CD14-positive monocyte (primary cell): ENCODE measurements around the gene RIPPLY3. TPM values are rescaled to one million over a fixed set of nuclear protein-coding genes. Genes with fewer than 3 reads are reported as not detected.

Source experiments
- DNase-seq, 3 donors: peaks; one replicate each; pipeline ENCODE4 v3.0.0-alpha.2; 2011 to 2022
- H2AFZ ChIP-seq: 2 replicates; pipeline ENCODE4 v1.6.0; 2012; ENCODE audit warnings: mild to moderate bottlenecking, low read depth, low read length, inconsistent platforms; ENCODE audit not compliant: insufficient read depth, poor library complexity, severe bottlenecking
- H3K27ac ChIP-seq, 2 donors: 1 replicate in 1 of 2; 2 replicates in 1 of 2; pipeline ENCODE4 v1.5.1; 2012 to 2013; ENCODE audit warnings: low read length in 2 of 2, control low read depth in 1 of 2, inconsistent platforms in 1 of 2, low read depth in 1 of 2, mild to moderate bottlenecking in 1 of 2
- H3K27me3 ChIP-seq, 2 donors: one replicate each; pipeline versions ENCODE4 v1.6.0 to v1.6.1; 2011 to 2013; ENCODE audit warnings: low read length in 2 of 2; ENCODE audit not compliant: control insufficient read depth in 2 of 2, insufficient read depth in 2 of 2
- H3K36me3 ChIP-seq, 2 donors: replicated peaks in 1 of 2; 1 replicate in 1 of 2; 2 replicates in 1 of 2; pipeline versions ENCODE4 v1.5.1 to v1.6.1; 2012 to 2013; ENCODE audit warnings: low read length in 2 of 2, control low read depth in 1 of 2, inconsistent platforms in 1 of 2, mild to moderate bottlenecking in 1 of 2; ENCODE audit not compliant: insufficient read depth in 2 of 2, control insufficient read depth in 1 of 2
- H3K4me1 ChIP-seq, 2 donors: 1 replicate in 1 of 2; 2 replicates in 1 of 2; pipeline versions ENCODE4 v1.5.1 to v1.6.1; 2012 to 2013; ENCODE audit warnings: low read length in 2 of 2, control low read depth in 1 of 2, inconsistent platforms in 1 of 2, mild to moderate bottlenecking in 1 of 2, moderate library complexity in 1 of 2; ENCODE audit not compliant: insufficient read depth in 2 of 2, control insufficient read depth in 1 of 2
- H3K4me2 ChIP-seq: replicated peaks from 2 replicates; pipeline ENCODE3; 2012; ENCODE audit warnings: low read length, moderate library complexity, mild to moderate bottlenecking; ENCODE audit not compliant: poor library complexity, severe bottlenecking; ENCODE audit errors: extremely low read depth
- H3K4me3 ChIP-seq, 3 experiments: fragments of 200-600 bp in 1 of 3; sonication (generic) in 1 of 3; replicated peaks in 1 of 3; 1 replicate in 2 of 3; 2 replicates in 1 of 3; pipeline ENCODE4 v1.5.1; 2011 to 2013; ENCODE audit warnings: low read length in 3 of 3, mild to moderate bottlenecking in 3 of 3, control low read depth in 2 of 3, low read depth in 2 of 3, inconsistent platforms in 1 of 3, moderate library complexity in 1 of 3
- H3K79me2 ChIP-seq: 2 replicates; pipeline ENCODE4 v1.6.0; 2012; ENCODE audit warnings: mild to moderate bottlenecking, control low read depth, inconsistent platforms, low read length, moderate library complexity; ENCODE audit not compliant: insufficient read depth
- H3K9ac ChIP-seq: 2 replicates; pipeline ENCODE4 v1.6.0; 2017; ENCODE audit warnings: low read length, mild to moderate bottlenecking; ENCODE audit not compliant: insufficient read depth, poor library complexity, severe bottlenecking
- H3K9me3 ChIP-seq, 2 donors: replicated peaks in 1 of 2; 1 replicate in 1 of 2; 2 replicates in 1 of 2; pipeline versions ENCODE4 v1.5.1 to v1.6.1; 2012 to 2013; ENCODE audit warnings: low read length in 2 of 2, control low read depth in 1 of 2; ENCODE audit not compliant: control insufficient read depth in 1 of 2, insufficient read depth in 1 of 2
- H4K20me1 ChIP-seq: 2 replicates; pipeline ENCODE4 v1.6.0; 2012; ENCODE audit warnings: mild to moderate bottlenecking, low read length, control low read depth, moderate library complexity; ENCODE audit not compliant: insufficient read depth
- H3K27ac Mint-ChIP-seq, 7 donors: one replicate each; pipeline ENCODE4 v1.8.0; 2020; ENCODE audit warnings: mild to moderate bottlenecking in 7 of 7, mixed read lengths in 7 of 7, moderate library complexity in 6 of 7, inconsistent platforms in 2 of 7
- H3K27me3 Mint-ChIP-seq, 3 donors: one replicate each; pipeline ENCODE4 v1.8.0; 2021 to 2022; ENCODE audit warnings: low read depth in 3 of 3, mild to moderate bottlenecking in 3 of 3, mixed read lengths in 3 of 3, moderate library complexity in 3 of 3, inconsistent platforms in 1 of 3
- H3K36me3 Mint-ChIP-seq, 2 donors: one replicate each; pipeline ENCODE4 v1.8.0; 2020; ENCODE audit warnings: mixed read lengths in 2 of 2, inconsistent platforms in 1 of 2, mild to moderate bottlenecking in 1 of 2
- H3K4me1 Mint-ChIP-seq: one replicate; pipeline ENCODE4 v1.8.0; 2020; ENCODE audit warnings: mild to moderate bottlenecking, mixed read lengths
- H3K4me3 Mint-ChIP-seq, 2 donors: one replicate each; pipeline ENCODE4 v1.8.0; 2020; ENCODE audit warnings: mild to moderate bottlenecking in 2 of 2, mixed read lengths in 2 of 2, moderate library complexity in 1 of 2
- H3K9me3 Mint-ChIP-seq, 7 donors: one replicate each; pipeline ENCODE4 v1.8.0; 2020 to 2022; ENCODE audit warnings: mixed read lengths in 7 of 7, mild to moderate bottlenecking in 6 of 7, moderate library complexity in 6 of 7, inconsistent platforms in 2 of 7
- WGBS: methylation state at CpG from one replicate; pipeline ENCODE4 v1.1.5; 2013; ENCODE audit warnings: missing lambda C conversion rate; ENCODE audit not compliant: insufficient coverage; 5-methylcytosine and 5-hydroxymethylcytosine counted together
- intact Hi-C, 2 donors: fragments of 100-400 bp; cut with micrococcal nuclease; formaldehyde crosslinking; loops; one replicate each; pipeline versions ENCODE4 v1.15.0 to v1.15.1; 2023
- polyA plus RNA-seq, 3 donors: library from polyadenylated mRNA; depleted of rRNA in 1 of 3; unstranded in 2 of 3; stranded (reverse) in 1 of 3; fragments of 300-500 nt in 2 of 3; fragments of >200 nt in 1 of 3; fragmentation: Illumina TruSeq in 2 of 3; gene quantifications; 1 replicate in 2 of 3; 2 replicates in 1 of 3; pipeline ENCODE4 v1.2.3, GENCODE V29; 2012 to 2021
- TF ChIP-seq, protein P1 (sequence below): fragments of 200-600 bp; IDR thresholded peaks from one replicate; pipeline ENCODE4 v1.8.0; 2022; ENCODE audit warnings: antibody characterized with exemption, mild to moderate bottlenecking

RIPPLY3 gene
- polyA plus RNA-seq, 3 donors = not detected

DNA sequence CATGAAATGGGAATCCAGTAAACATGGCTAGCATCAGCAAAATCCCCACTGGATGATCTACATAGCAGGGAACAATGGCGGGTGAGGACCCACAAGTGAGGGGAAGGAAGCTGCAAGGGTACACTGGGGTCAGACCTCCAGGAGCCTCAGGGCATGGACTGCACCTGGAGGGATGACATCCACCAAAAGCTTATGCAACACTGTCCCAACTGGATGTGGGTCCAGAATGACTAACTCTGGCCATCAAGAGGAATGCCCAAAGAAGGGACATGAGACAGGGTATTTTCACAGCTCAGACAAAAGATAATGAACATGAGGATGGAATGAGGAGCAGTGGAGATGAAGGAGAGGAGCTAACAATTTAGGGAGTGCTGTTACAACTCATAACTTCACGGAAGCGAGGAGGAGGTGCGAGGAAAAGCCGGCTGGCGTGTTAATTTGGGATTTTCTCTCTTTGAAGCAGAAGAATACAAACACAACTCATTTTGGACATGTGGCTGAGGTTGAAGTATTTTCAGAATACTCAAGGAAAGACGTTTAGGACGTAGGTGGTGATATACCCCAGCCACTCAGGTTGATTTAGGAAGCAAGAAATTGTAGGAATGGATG, 45.7 kb upstream of the RIPPLY3 start:
- H3K27ac Mint-ChIP-seq = no peak overlapping the region
- Histone ChIP-seq H3K9me3 (no peaks in the 10 kb centered on the region), H3K36me3 (no peaks in the 10 kb centered on the region), H3K4me2 (no peak overlapping the region), H3K4me1 (peaks cover 2 to 4% of the 10 kb centered on the region in 2 donors), H4K20me1 (no peaks in the 10 kb centered on the region), H3K27ac (no peak overlapping the region), H3K9ac (no peak overlapping the region), H3K4me3 (no peak overlapping the region), H3K27me3 (peaks cover 0 to 6% of the 10 kb centered on the region in 2 donors), H2AFZ (no peak overlapping the region), H3K79me2 (no peaks in the 10 kb centered on the region)
- H3K9me3 Mint-ChIP-seq = peaks cover 0 to 2% (median 0%) of the 10 kb centered on the region in 7 donors
- H3K4me1 Mint-ChIP-seq = peaks cover 12% of the 10 kb centered on the region
- H3K27me3 Mint-ChIP-seq = peaks cover 4 to 10% (median 9%) of the 10 kb centered on the region in 3 donors
- 100% methylated on average over 1 of the region's 8 CpGs for WGBS
- intact Hi-C loops = no loop called here
- no peak overlapping the region for H3K4me3 Mint-ChIP-seq
- DNase-seq = no peak
- TF ChIP-seq, protein P1, sequence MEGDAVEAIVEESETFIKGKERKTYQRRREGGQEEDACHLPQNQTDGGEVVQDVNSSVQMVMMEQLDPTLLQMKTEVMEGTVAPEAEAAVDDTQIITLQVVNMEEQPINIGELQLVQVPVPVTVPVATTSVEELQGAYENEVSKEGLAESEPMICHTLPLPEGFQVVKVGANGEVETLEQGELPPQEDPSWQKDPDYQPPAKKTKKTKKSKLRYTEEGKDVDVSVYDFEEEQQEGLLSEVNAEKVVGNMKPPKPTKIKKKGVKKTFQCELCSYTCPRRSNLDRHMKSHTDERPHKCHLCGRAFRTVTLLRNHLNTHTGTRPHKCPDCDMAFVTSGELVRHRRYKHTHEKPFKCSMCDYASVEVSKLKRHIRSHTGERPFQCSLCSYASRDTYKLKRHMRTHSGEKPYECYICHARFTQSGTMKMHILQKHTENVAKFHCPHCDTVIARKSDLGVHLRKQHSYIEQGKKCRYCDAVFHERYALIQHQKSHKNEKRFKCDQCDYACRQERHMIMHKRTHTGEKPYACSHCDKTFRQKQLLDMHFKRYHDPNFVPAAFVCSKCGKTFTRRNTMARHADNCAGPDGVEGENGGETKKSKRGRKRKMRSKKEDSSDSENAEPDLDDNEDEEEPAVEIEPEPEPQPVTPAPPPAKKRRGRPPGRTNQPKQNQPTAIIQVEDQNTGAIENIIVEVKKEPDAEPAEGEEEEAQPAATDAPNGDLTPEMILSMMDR = no peak
- peaks cover 8 to 10% of the 10 kb centered on the region in 2 donors for H3K36me3 Mint-ChIP-seq

DNA sequence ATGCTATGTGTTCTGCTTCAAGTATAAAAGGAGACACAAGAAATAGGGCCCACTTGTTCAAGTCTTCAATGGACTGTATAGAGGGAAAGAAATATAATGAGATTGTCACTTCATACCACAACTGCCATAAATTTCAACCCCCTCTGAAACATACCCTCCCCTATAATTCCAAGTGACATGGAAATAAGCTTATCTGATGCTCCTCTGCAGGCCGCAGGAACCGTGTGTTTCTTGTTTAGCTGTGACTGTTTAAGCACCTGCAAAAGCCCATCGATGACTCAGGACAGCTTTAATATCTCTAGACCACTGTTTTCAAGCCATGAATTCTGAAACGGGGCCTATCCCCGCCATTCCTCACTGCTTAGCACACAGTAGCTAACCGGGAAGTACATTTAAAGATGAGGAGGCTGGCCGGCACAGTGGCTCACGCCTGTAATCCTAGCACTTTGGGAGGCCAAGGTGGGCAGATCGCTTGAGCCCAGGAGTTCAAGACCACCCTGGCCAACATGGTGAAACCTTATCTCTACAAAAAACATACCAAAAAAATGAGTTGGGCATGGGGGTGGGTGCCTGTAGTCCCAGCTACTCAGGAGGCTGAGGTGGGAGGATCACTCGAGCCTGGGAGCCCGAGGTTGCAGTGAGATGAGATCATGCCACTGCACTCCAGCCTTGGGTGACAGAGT, 44.3 kb upstream of the RIPPLY3 start:
- H3K79me2 ChIP-seq = no peaks in the 10 kb centered on the region
- H3K9me3 Mint-ChIP-seq = peaks cover 0 to 5% (median 0%) of the 10 kb centered on the region in 7 donors
- no peak overlapping the region for H2AFZ ChIP-seq
- H3K27ac Mint-ChIP-seq = no peak overlapping the region
- H3K36me3 ChIP-seq = no peaks in the 10 kb centered on the region
- no peaks in the 10 kb centered on the region for H3K9me3 ChIP-seq
- intact Hi-C loops = no loop called here
- DNase-seq = no peak
- H3K27ac ChIP-seq = no peak overlapping the region
- H3K9ac ChIP-seq = no peak overlapping the region
- H3K4me3 Mint-ChIP-seq = no peak overlapping the region
- H3K4me2 ChIP-seq = no peak overlapping the region
- WGBS = 60% methylated on average over 5 of the region's 11 CpGs
- H3K27me3 ChIP-seq = peaks cover 0 to 12% of the 10 kb centered on the region in 2 donors
- H4K20me1 ChIP-seq = no peaks in the 10 kb centered on the region
- no peak overlapping the region for H3K4me3 ChIP-seq
- peaks cover 10 to 12% of the 10 kb centered on the region in 2 donors for H3K4me1 ChIP-seq
- peaks cover 7 to 15% (median 10%) of the 10 kb centered on the region in 3 donors for H3K27me3 Mint-ChIP-seq
- H3K36me3 Mint-ChIP-seq = peaks cover 4 to 6% of the 10 kb centered on the region in 2 donors
- TF ChIP-seq, protein P1 = no peak
- peaks cover 17% of the 10 kb centered on the region for H3K4me1 Mint-ChIP-seq
